GM10266 (cell line): ENCODE results near the gene ZNF362.

Experiments
- DNase-seq: peaks from one replicate; pipeline ENCODE4 v3.0.0; 2012; ENCODE audit errors: extremely low spot score
- CTCF ChIP-seq: IDR thresholded peaks from 2 replicates; pipeline ENCODE4 v1.5.1; 2012; ENCODE audit warnings: mild to moderate bottlenecking, low read depth; ENCODE audit not compliant: control insufficient read depth, insufficient read depth; ENCODE audit errors: missing control alignments

Gene ZNF362

GRCh38 chr1:33256221-33256470 is 146 bp upstream of the ZNF362 start:
- DNase-seq: no peak
- no peak for TF ChIP-seq CTCF

GRCh38 chr1:33257207-33257771 is 997 bp downstream of the ZNF362 start:
- no peak for TF ChIP-seq CTCF
- DNase-seq: no peak

DNA sequence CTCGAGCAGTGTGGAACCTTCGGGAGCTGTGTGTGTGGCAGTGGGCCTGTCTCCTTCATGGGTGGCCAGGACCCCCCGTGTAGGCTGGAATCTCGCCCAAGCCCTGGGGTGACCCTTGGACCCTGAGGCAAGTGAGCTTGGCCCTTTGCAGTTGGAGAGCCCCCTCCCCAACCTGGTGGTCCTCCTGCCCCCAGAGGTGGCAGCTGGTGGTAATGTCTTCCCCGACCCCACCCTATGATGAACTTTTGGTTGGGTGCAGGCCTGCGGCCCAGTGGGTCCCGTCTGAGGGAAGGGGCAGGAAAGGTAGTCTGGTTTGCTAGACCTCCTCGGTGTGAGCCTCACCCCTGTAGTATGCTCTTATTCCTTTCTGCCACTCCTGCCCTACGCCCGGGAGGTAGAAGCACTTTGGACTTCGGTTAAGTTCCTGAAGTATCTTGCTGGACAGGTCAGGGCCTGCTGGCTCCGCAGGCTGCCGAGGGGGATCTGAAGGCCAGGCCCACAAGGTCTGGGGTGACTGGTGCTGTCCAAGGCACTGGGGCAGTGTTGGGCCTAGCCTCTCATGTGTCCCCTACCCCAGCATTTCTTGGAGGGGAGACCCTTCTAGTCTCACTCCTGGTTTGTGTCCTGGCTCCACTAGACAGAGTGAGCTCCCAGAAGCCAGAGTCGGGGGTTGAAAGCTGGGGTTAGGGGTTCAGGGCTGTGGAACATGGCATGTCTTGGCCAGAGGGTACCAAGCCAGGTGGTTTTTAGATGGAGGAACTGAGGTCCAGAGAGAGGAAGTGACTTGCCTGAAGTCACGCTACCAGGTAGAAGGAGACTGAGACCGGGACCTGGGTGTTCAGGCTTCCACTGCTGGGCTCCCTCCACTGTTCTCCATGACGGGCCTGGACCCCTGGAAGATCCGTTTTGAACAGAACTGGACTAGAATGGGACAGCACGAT is 1.8 kb downstream of the ZNF362 start:
- DNase-seq: no peak
- no peak for TF ChIP-seq CTCF

GRCh38 chr1:33258788-33259274 is 2.5 kb downstream of the ZNF362 start:
- no peak for DNase-seq
- no peak for TF ChIP-seq CTCF

GRCh38 chr1:33259879-33260278 is 3.6 kb downstream of the ZNF362 start:
- no peak for DNase-seq
- TF ChIP-seq CTCF: no peak

DNA sequence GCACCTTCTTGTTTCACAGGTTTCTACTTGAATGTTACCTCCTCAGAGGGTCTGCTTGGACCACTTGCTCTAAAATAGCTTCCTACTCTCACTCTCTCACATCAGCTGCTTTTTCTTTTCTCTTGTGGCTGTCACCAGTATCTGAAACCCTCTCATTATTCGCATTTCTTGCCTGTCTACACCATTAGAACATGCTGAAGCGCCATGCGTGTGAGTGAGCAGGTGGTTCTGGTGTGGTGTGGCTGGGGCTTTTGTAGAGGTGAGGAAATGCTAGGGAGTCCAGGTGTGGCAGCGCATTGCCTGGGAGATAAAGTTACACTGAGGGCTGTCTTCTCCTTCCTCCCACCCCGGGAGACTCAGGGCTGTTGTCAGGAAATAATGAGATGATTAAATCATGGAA is 4.1 kb downstream of the ZNF362 start:
- no peak for DNase-seq
- no peak for TF ChIP-seq CTCF

DNA sequence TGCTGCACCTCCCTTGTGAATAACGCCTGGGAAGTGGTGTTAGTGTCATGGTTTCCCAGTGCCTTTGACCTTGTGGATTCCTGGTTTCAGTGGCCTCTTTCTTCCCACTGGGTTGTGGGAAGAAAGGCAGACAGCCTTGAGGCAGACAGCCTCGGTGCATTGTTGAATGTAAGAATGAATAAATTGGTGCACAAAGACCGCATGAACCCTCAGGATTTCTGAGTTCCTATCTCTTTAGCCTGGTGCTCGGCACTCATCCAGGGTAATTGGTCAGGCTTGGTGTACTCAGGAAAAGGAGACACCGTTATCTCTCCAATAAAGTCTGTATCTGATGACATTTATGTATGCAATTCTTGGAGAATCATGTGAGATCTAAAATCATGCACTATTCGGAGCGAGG is 5.1 kb downstream of the ZNF362 start:
- TF ChIP-seq CTCF: no peak
- no peak for DNase-seq
